ENCODE data around the gene BRD9.

DNA sequence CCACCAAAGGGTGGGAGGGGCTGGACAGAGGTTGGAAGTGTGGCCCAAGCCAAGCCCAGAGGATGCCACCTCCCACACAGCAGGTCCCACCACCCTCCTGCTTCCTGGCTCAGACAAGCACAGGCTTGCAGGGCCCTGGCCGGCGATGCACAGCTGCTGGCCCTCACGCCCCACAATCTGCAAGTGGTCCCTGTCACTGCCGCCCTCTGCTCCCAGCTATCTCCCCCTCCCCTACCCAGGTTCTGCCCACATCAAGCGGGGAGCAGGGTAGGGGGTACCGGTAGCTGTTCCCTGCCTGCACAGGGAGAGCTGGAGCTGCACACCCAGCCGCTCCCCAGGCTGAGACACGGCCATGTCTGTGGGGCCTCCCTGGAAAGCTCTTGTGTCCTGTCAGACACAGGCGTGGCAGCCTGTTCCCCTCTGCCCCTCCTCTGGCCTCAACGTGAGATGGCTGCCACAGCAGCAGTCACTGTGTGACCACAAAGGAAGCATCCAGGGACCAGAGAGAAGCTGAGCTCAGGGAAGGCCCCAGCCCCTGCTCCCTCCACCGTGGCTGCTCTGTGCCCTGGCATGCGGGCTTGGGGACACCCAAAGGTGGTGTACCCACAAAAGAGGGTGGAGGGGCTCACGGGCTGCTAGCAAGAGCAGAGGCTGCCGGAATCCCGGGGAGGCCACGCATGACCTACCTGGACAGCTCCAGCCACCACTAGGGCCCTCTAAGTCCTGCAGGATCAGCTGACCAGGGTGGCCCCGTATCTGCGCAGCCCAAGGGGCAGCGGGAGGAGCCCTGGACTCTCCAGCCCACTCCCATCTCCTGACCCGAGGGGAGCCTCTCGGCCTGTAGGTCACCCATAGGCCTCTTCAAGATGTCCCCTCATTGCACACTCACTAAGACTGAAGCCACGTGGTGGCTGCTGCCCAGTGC is 30.9 kb downstream of the BRD9 start:
- TF ChIP-seq, protein P1, sequence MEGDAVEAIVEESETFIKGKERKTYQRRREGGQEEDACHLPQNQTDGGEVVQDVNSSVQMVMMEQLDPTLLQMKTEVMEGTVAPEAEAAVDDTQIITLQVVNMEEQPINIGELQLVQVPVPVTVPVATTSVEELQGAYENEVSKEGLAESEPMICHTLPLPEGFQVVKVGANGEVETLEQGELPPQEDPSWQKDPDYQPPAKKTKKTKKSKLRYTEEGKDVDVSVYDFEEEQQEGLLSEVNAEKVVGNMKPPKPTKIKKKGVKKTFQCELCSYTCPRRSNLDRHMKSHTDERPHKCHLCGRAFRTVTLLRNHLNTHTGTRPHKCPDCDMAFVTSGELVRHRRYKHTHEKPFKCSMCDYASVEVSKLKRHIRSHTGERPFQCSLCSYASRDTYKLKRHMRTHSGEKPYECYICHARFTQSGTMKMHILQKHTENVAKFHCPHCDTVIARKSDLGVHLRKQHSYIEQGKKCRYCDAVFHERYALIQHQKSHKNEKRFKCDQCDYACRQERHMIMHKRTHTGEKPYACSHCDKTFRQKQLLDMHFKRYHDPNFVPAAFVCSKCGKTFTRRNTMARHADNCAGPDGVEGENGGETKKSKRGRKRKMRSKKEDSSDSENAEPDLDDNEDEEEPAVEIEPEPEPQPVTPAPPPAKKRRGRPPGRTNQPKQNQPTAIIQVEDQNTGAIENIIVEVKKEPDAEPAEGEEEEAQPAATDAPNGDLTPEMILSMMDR (IDR thresholded peaks at IDR 0.05): no peak
- TF ChIP-seq POLR2A (IDR thresholded peaks at IDR 0.05): no peak
- no peak for TF ChIP-seq POLR2AphosphoS5 (IDR thresholded peaks at IDR 0.05)
- no peak for TF ChIP-seq EP300 (IDR thresholded peaks at IDR 0.05; ENCODE audit: low read depth)

All from transverse colon (tissue), 4 donors.